HG03280 (cell line): ENCODE data around the gene PHF19.

Source experiments
- ATAC-seq: cut with Tn5 transposase; IDR thresholded peaks from one replicate; pipeline ENCODE4 v1.9.1; 2021; ENCODE audit warnings: mild to moderate bottlenecking, moderate library complexity; ENCODE audit not compliant: unreplicated experiment

The PHF19 gene

GRCh38 chr9:120892748-120893610 is 16.0 kb upstream of the PHF19 start:
- ATAC-seq = peak; percentile 71

GRCh38 chr9:120891884-120892747 is 15.1 kb upstream of the PHF19 start:
- peak; percentile 24 for ATAC-seq

- ATAC-seq = no peak
These were observed 14.4 kb upstream of the PHF19 start for GRCh38 chr9:120891245-120891883.

- ATAC-seq = no peak
These were observed 13.6 kb upstream of the PHF19 start for GRCh38 chr9:120890320-120891244.

- ATAC-seq = no peak
These were observed 12.8 kb upstream of the PHF19 start for GRCh38 chr9:120889606-120890271.

GRCh38 chr9:120888626-120889025 is 11.6 kb upstream of the PHF19 start:
- no peak for ATAC-seq

GRCh38 chr9:120886490-120886967 is 9.5 kb upstream of the PHF19 start:
- no peak for ATAC-seq

- no peak for ATAC-seq
These were observed 9.0 kb upstream of the PHF19 start for GRCh38 chr9:120885958-120886357.

GRCh38 chr9:120885457-120885856 is 8.5 kb upstream of the PHF19 start:
- ATAC-seq = no peak

- ATAC-seq = no peak
These were observed 6.6 kb upstream of the PHF19 start for GRCh38 chr9:120883608-120883996.

GRCh38 chr9:120882935-120883607 is 6.1 kb upstream of the PHF19 start:
- no peak for ATAC-seq

- ATAC-seq = no peak
These were observed 2.5 kb upstream of the PHF19 start for GRCh38 chr9:120879446-120879845.

GRCh38 chr9:120878188-120879130 is 1.5 kb upstream of the PHF19 start:
- ATAC-seq = no peak

- peak; percentile 55 for ATAC-seq
These were observed 467 bp upstream of the PHF19 start for GRCh38 chr9:120877276-120878034.

GRCh38 chr9:120875954-120876841 is 790 bp downstream of the PHF19 start:
- ATAC-seq = peak; percentile 57

GRCh38 chr9:120875643-120875953 is 1.4 kb downstream of the PHF19 start:
- no peak for ATAC-seq
